Measurements from ENCODE around the gene KLF7.

GRCh38 chr2:207182911-207183310, 17.2 kb upstream of the KLF7 start:
- TF ChIP-seq, protein P1, sequence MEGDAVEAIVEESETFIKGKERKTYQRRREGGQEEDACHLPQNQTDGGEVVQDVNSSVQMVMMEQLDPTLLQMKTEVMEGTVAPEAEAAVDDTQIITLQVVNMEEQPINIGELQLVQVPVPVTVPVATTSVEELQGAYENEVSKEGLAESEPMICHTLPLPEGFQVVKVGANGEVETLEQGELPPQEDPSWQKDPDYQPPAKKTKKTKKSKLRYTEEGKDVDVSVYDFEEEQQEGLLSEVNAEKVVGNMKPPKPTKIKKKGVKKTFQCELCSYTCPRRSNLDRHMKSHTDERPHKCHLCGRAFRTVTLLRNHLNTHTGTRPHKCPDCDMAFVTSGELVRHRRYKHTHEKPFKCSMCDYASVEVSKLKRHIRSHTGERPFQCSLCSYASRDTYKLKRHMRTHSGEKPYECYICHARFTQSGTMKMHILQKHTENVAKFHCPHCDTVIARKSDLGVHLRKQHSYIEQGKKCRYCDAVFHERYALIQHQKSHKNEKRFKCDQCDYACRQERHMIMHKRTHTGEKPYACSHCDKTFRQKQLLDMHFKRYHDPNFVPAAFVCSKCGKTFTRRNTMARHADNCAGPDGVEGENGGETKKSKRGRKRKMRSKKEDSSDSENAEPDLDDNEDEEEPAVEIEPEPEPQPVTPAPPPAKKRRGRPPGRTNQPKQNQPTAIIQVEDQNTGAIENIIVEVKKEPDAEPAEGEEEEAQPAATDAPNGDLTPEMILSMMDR (IDR thresholded peaks at IDR 0.05) = no peak
- no peak for TF ChIP-seq POLR2A (IDR thresholded peaks at IDR 0.05)
- TF ChIP-seq EP300 (IDR thresholded peaks at IDR 0.05) = no peak
